ENCODE data around the gene DIPK1B.

DIPK1B gene

DNA sequence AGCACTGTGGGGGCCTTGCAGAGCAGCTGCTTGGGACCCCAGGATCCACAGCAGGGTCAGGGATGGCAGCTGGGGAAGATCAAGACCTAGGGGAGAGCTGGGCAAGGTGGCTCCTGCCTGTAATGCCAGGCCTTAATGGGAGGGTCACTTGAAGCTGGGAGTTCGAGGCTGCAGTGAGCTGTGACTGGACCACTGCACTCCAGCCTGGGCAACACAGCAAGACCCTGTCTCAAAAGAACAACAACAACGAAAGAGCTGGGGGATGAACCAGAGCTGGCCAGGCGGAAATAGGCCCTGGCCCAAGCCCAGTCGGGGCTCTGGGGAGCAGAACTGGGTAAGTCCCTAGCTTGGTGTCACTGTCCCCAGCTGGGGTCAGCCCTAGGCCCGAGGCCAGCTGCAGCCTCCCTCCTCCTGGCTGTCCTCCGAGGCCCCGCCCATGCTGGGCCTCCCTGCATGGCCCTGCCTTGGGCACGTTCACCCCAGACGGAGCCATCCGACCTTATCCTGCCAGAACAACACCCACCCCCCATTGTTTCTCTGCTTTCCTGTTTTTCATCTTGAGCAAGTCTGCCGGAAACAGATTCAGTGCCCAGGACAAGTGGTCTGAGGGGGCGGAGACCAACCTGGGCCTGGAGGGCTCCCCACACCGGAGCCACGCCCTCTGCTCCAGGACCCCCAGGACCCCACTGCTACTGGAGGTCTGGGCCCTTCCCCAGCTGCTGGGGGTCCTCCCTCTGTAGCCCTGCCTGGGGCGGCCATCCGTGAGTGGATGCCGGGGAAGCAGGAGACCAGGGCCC is 1.9 kb downstream of the DIPK1B start:
- TF ChIP-seq, protein P1, sequence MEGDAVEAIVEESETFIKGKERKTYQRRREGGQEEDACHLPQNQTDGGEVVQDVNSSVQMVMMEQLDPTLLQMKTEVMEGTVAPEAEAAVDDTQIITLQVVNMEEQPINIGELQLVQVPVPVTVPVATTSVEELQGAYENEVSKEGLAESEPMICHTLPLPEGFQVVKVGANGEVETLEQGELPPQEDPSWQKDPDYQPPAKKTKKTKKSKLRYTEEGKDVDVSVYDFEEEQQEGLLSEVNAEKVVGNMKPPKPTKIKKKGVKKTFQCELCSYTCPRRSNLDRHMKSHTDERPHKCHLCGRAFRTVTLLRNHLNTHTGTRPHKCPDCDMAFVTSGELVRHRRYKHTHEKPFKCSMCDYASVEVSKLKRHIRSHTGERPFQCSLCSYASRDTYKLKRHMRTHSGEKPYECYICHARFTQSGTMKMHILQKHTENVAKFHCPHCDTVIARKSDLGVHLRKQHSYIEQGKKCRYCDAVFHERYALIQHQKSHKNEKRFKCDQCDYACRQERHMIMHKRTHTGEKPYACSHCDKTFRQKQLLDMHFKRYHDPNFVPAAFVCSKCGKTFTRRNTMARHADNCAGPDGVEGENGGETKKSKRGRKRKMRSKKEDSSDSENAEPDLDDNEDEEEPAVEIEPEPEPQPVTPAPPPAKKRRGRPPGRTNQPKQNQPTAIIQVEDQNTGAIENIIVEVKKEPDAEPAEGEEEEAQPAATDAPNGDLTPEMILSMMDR (conservative IDR thresholded peaks at IDR 0.05), result no peak
- no peak for TF ChIP-seq ZFX (IDR thresholded peaks at IDR 0.05)
- H3K27ac ChIP-seq, result no peak overlapping the region

DNA sequence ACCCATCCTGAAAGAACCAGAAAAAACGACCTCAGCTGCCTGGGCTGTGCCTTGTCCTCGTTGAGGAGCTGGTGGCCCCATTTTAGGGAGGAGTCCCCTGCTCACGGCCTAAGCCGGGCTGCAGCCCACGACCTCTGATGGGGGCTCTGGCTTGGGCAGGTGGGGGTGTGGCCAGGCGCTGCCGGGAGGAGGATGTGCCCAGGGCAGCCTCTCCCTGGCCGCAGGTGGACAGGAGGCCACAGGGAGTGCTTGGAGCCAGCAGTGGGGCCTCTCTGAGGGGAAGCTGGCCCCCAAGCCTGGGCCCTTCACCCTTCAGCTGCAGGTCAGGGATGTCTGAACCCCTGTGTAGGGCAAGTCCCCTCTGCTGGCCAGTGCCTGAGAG is 2.5 kb downstream of the DIPK1B start:
- TF ChIP-seq ZFX (IDR thresholded peaks at IDR 0.05), result no peak
- TF ChIP-seq, protein P1 (conservative IDR thresholded peaks at IDR 0.05), result no peak
- no peak overlapping the region for H3K27ac ChIP-seq

DNA sequence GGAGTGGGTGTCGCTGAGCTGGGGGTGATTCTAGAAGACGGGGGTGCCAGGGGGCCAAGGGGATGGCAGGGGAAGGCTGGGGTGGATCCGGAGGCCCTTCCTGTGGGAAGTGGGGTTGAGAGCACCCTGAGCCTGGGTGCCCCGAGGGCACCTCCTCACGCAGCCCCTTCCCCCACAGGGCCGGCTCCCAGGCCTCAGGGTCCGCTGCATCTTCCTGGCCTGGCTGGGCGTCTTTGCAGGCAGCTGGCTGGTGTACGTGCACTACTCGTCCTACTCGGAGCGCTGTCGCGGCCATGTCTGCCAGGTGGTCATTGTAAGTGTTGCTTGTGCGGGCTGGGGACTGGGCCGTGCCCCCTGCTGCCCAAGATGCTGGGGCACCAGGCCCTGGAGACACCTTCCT is 5.0 kb downstream of the DIPK1B start:
- H3K27ac ChIP-seq, result no peak overlapping the region
- no peak for TF ChIP-seq ZFX (IDR thresholded peaks at IDR 0.05)
- TF ChIP-seq, protein P1 (conservative IDR thresholded peaks at IDR 0.05), result no peak

DNA sequence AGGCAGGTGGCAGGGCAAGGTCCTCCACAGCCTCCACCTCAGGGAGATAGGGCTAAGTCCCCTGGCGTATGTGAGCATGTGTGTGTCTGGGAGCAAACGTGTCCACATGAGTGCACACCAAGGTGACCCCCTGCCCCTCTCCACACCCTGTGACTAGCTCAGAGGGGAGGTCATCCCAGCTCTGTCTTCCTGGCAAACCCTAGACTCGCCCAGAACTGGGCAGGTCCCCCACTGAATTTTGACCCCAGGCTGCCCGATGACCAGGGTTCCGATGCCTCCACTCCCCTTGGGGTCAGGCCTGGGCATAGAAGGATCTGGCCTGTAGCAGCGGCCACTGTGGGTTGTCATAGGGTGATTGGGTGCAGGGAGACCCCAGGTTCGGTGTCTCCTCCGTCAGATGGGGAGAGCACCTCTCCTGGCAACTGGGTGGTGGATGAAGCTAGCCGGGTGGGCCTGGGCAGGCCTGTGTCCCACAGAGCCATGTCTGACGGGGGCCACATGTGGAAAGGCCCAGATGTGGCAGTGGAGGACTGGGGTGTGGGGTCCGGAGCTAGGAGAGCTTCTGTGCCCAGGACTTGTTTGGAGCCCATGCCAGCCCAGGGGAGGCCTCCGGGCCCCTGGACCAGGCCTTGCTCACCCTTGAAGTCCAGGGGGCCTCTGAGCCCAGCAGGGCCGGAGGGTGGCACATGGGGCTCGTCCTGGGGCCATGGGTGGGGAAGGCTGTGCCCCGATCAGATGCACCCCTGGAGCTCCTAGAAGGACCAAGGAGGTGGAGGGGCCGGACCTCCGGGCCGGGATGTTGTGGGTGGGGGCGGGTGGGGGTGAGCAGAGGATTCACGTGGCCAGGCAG is 6.2 kb downstream of the DIPK1B start:
- H3K27ac ChIP-seq, result no peak overlapping the region
- TF ChIP-seq ZFX (IDR thresholded peaks at IDR 0.05), result no peak
- TF ChIP-seq, protein P1 (conservative IDR thresholded peaks at IDR 0.05), result no peak

DNA sequence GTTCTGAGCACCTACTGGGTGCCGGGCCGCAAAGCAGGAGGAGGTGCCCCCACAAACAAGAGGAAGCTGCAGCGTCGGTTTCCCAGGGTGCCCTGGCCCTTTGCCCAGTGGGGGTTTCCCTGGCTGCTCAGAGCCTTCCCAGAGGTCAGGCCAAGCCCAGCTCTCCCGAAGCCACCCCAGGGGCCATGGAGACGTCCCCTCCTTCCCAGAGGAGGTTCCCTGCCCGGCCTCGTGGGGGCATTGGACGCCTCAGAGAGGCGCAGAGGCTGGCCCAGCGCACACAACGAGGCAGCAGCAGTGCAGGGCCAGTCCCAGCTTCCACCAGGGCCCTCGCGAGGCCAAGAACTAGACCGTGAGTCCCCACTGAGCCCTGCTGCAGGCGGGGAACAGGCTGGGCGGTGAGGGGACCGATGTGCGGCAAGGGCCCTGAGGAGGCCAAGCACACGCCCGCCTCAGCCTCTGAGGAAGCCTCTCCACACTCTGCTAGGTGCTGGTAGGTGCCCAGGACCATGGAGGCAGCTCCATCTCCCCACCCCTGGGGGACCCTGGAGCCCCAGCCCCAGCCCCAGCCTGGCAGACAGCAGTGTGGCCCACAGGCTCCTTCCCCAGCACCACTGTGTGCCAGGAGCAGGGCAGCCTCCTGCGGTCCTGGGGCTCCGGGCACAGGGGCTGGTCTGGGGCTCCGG is 7.0 kb downstream of the DIPK1B start:
- TF ChIP-seq ZFX (IDR thresholded peaks at IDR 0.05), result no peak
- TF ChIP-seq, protein P1 (conservative IDR thresholded peaks at IDR 0.05), result no peak
- no peak overlapping the region for H3K27ac ChIP-seq

DNA sequence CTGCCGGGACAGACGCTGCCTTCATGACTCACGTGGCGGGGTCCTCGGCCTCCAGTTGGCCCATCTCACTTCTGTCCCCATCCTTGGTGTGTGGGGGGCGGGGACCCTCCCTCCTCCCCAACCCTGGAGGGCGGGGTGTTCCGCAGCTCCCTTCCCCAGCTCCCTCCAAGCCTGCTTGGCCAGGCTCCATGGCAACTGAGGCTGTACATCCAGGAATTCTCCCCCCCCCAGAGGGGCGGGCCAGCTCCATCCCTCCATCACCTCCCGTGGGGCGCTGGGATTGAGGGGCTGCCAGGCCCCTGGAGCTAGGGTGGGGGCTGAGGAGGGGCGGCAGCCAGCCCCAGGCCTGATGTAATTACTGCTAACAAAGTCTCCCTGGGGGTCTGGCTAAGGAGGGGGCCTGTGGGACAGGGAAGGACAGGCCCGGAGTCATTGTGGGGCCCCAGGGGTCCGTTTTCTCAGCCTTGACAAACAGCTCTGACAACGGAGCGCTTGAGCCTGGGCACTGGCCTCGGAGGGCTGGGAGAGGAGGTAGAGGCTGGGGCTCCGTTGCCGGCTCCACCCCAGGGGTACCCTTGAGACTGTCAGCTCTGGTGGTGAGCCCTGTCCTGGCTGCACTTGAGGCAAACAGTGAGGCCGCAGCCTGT is 8.0 kb downstream of the DIPK1B start:
- no peak overlapping the region for H3K27ac ChIP-seq
- 0 out of 2 replicates have a peak, but pooled peaks have one; percentile 16 for TF ChIP-seq ZFX (IDR thresholded peaks at IDR 0.05)
- TF ChIP-seq, protein P1 (conservative IDR thresholded peaks at IDR 0.05), result no peak
